ENCODE measurements around the gene OR56A4.
"Not testable (repeated sequence)": the region's sequence is repeated elsewhere in the genome, so short reads cannot be mapped to it uniquely, and the experiment has no call there.

Gene OR56A4

DNA sequence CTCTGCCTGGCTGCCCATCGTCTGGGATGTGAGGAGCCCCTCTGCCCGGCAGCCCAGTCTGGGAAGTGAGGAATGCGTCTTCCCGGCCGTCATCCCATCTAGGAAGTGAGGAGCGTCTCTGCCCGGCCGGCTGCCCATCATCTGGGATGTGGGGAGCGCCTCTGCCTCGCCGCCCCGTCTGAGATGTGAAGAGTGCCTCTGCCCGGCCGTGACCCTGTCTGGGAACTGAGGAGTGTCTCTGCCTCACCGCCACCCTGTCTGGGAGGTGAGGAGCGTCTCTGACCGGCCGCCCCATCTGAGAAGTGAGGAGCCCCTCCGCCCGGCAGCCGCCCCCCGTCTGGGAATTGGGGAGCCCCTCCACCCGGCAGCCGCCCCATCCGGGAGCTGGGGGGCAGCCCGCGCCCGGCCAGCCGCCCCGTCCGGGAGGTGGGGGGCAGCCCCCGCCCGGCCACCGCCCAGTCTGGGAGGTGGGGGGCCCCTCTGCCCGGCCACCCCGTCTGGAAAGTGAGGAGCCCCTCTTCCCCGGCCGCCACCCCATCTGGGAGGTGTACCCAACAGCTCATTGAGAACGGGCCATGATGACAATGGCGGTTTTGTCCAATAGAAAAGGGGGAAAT is 45.9 kb downstream of the OR56A4 start:
- not testable (repeated sequence) for DNase-seq (ENCODE audit: low read depth)

DNA sequence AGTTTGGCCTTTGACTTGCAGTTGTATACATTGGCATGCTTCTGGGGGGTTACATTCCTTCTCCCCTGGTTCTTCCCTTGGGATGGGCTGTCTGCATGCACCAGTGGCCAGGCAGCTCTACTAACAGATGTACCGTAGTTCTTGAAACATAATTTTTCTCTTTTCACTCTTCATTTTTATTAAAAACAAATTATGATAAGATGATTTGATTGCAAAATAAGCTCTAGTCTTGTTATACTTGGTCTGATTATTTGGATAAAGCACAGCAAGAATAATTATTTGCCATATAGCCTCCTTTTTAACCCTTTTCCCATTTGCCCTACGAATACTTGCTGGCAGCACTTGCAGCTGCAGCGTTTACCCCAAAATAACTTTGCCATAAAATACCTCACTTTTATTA is 51.2 kb downstream of the OR56A4 start:
- no peak for DNase-seq (ENCODE audit: low read depth)
